ENCODE measurements around the gene CDK5.

DNA sequence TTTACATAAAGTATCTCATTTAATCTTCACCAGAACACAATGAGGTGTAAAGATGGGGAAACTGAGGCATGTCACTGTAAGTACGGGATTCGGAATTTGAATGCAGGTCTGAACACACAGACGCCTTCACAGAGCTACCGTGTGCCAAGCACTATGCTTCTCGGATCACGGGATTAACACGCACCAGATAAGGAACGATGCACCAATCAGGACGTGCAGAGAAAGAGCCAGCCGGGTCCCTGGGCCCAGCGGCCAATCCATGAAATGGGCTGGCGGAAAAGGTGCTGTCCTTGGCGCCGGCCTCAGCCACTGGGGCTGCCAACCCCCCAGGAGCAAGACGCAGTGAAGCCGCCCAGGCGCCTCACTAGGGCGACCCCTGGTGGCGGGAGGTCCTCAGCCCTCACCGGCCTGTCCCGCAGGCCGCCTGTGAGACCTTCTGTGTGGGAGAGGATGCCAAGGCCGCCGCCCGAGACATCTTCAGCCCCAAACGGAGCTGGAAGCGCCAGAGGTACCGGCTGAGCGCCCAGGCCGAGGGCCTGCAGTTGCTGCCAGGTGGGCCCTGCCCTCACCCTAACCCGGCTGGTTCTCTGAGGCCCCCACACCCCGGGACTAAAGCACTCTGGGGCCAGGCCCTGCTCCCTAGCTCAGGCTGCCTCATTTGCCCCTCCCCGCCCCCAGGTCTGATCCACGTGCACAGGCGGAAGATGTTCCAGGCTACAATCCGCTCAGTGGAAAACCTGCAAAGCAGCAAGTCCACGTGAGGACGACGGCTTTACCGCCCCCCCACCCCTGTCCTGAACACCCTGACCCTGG lies 49.0 kb downstream of the CDK5 start:
- TF ChIP-seq, protein P1, sequence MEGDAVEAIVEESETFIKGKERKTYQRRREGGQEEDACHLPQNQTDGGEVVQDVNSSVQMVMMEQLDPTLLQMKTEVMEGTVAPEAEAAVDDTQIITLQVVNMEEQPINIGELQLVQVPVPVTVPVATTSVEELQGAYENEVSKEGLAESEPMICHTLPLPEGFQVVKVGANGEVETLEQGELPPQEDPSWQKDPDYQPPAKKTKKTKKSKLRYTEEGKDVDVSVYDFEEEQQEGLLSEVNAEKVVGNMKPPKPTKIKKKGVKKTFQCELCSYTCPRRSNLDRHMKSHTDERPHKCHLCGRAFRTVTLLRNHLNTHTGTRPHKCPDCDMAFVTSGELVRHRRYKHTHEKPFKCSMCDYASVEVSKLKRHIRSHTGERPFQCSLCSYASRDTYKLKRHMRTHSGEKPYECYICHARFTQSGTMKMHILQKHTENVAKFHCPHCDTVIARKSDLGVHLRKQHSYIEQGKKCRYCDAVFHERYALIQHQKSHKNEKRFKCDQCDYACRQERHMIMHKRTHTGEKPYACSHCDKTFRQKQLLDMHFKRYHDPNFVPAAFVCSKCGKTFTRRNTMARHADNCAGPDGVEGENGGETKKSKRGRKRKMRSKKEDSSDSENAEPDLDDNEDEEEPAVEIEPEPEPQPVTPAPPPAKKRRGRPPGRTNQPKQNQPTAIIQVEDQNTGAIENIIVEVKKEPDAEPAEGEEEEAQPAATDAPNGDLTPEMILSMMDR (optimal IDR thresholded peaks at IDR 0.05 in 1 of 3, IDR thresholded peaks at IDR 0.05 in 1 of 3, conservative IDR thresholded peaks at IDR 0.05 in 1 of 3; ENCODE audit: extremely low read depth in 1 of 3, insufficient read depth in 2 of 3, low read length in 3 of 3) = peak; percentile 63 to 93 (median 79)
- no peak for TF ChIP-seq EZH2 (IDR thresholded peaks at IDR 0.05; ENCODE audit: low read length)

All from keratinocyte (primary cell).